ENCODE data around the gene BRD3.

Gene BRD3

DNA sequence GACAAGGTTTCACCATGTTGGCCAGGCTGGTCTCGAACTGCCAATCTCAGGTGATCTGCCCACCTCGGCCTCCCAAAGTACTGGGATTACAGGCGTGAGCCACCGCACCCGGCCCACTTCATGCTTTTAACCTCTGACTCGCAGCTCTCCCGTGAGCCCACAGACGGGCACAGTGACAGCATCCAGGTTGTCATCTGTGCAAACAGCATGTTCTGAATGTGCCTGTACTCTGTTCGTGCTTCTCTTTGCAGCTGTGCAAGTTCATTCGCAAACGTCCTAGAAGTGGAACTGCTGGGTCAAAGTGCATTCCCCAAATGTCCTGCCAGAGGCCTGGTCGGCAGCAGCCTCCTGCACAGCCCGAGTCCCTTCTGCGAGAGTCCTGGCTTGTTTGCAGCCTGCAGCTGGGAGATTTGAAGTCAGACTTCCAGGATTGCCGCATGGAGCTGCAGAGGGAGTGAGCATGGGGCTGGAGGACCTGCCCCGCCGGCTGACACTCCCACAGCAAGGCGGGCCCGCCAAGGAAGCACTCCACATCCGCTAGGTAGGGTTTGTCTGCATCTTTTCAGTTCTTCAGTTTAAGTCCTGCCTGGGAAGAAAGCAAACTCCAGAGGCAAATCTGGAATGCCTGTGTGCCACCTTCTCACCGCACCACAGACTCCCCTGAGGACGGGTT is 39.1 kb downstream of the BRD3 start:
- Mint-ChIP-seq H3K4me3 (peak overlapping the region; percentile 29 to 71 (median 66)), H3K4me1 (no peaks in the 10 kb centered on the region), H3K27me3 (ENCODE audit: low read depth) (no peaks in the 10 kb centered on the region), H3K27ac (no peak overlapping the region), H3K9me3 (no peaks in the 10 kb centered on the region), H3K36me3 (ENCODE audit: low read depth) (peaks cover 38% of the 10 kb centered on the region)
- no peak for TF ChIP-seq CTCF (IDR thresholded peaks at IDR 0.05; ENCODE audit: unreplicated experiment in 3 of 3)

GRCh38 chr9:134028076-134028475 is 39.8 kb downstream of the BRD3 start:
- H3K36me3 Mint-ChIP-seq (ENCODE audit: low read depth): peaks cover 32% of the 10 kb centered on the region
- H3K27me3 Mint-ChIP-seq (ENCODE audit: low read depth): no peaks in the 10 kb centered on the region
- H3K4me1 Mint-ChIP-seq: no peaks in the 10 kb centered on the region
- TF ChIP-seq CTCF (IDR thresholded peaks at IDR 0.05; ENCODE audit: unreplicated experiment in 3 of 3): no peak
- H3K9me3 Mint-ChIP-seq: no peaks in the 10 kb centered on the region
- H3K27ac Mint-ChIP-seq: no peak overlapping the region
- H3K4me3 Mint-ChIP-seq: peak overlapping the region; percentile 66 to 75 (median 71)

DNA sequence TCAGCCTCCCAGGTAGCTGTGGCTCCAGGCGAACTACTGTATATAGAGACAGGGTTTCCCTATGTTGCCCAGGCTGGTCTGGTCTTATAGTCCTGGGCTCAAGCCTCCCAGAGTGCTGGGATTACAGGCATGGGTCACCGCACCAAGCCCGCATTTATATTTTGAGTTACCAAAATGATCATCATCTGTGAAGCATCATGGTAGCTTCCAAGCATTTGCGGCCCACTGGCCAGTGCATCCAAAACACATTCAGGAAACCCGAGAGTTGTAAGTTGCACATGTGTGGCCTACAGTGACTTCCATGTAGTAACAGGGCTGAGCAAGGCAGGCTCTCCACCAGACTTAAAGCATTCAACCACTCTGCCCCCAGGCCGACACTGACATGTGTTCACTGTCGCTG is 40.3 kb downstream of the BRD3 start:
- H3K4me1 Mint-ChIP-seq: no peaks in the 10 kb centered on the region
- H3K36me3 Mint-ChIP-seq (ENCODE audit: low read depth): peaks cover 28% of the 10 kb centered on the region
- TF ChIP-seq CTCF (IDR thresholded peaks at IDR 0.05; ENCODE audit: unreplicated experiment in 3 of 3): no peak
- no peaks in the 10 kb centered on the region for H3K9me3 Mint-ChIP-seq
- H3K27me3 Mint-ChIP-seq (ENCODE audit: low read depth): no peaks in the 10 kb centered on the region
- H3K27ac Mint-ChIP-seq: no peak overlapping the region
- H3K4me3 Mint-ChIP-seq: peak overlapping the region; percentile 75 to 85 (median 82)

DNA sequence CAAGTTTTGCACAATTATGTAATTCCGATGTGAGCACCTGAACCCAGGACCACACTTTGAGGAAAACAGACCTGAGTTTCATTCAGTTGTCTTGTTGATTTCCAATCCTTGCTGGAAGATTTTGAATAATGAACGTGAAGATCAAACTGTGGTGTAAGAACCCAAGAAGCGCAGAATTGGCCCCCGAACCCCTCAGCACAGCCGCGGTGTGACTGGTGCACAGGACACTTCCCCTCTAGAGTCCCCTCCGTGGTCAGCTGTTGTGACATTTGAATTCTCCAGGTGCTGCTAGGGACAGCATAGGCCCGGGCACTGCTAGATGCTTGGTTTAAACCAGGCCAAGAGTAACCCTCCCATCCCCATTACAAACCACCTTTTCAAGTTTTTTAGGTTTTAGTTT is 40.8 kb downstream of the BRD3 start:
- no peaks in the 10 kb centered on the region for H3K9me3 Mint-ChIP-seq
- no peak for TF ChIP-seq CTCF (IDR thresholded peaks at IDR 0.05; ENCODE audit: unreplicated experiment in 3 of 3)
- no peaks in the 10 kb centered on the region for H3K27me3 Mint-ChIP-seq (ENCODE audit: low read depth)
- no peak overlapping the region for H3K27ac Mint-ChIP-seq
- H3K4me3 Mint-ChIP-seq: peak overlapping the region; percentile 75 to 85 (median 82)
- H3K4me1 Mint-ChIP-seq: no peaks in the 10 kb centered on the region
- peaks cover 28% of the 10 kb centered on the region for H3K36me3 Mint-ChIP-seq (ENCODE audit: low read depth)

GRCh38 chr9:134026581-134026980 is 41.2 kb downstream of the BRD3 start:
- H3K4me1 Mint-ChIP-seq: no peaks in the 10 kb centered on the region
- H3K9me3 Mint-ChIP-seq: no peaks in the 10 kb centered on the region
- peaks cover 28% of the 10 kb centered on the region for H3K36me3 Mint-ChIP-seq (ENCODE audit: low read depth)
- peak overlapping the region; percentile 82 to 85 (median 84) for H3K4me3 Mint-ChIP-seq
- H3K27ac Mint-ChIP-seq: no peak overlapping the region
- TF ChIP-seq CTCF (IDR thresholded peaks at IDR 0.05; ENCODE audit: unreplicated experiment in 3 of 3): no peak
- H3K27me3 Mint-ChIP-seq (ENCODE audit: low read depth): no peaks in the 10 kb centered on the region

Data from nephron (organoid).